NCI-H187 (cell line): ENCODE measurements around the gene ZNHIT6.
"Not testable (repeated sequence)": the region's sequence is repeated elsewhere in the genome, so short reads cannot be mapped to it uniquely, and the experiment has no call there.

Experiments
- DNase-seq, 2 experiments: peaks; one replicate each; lab custom pipeline; 2025; lab: John Stamatoyannopoulos, UW

Gene ZNHIT6

GRCh38 chr1:85707990-85708828 is at the start of gene ZNHIT6:
TSS of gene ZNHIT6 (minus strand) at chr1:85708433. CDS start at chr1:85708284, 149 bp downstream.
- peak; percentile 56 to 84 for DNase-seq

GRCh38 chr1:85756864-85757263 is 48.6 kb upstream of the ZNHIT6 start:
- DNase-seq, result no peak

- DNase-seq, result no peak
Observed at GRCh38 chr1:85748120-85748519, 39.9 kb upstream of the ZNHIT6 start.

- DNase-seq, result no peak
Observed at GRCh38 chr1:85746777-85747176, 38.5 kb upstream of the ZNHIT6 start.

GRCh38 chr1:85743814-85744213 is 35.6 kb upstream of the ZNHIT6 start:
- no peak for DNase-seq

- DNase-seq, result no peak
Observed at GRCh38 chr1:85734931-85735330, 26.7 kb upstream of the ZNHIT6 start.

- DNase-seq, result no peak
Observed at GRCh38 chr1:85718678-85719340, 10.6 kb upstream of the ZNHIT6 start.

GRCh38 chr1:85714418-85715114 is 6.3 kb upstream of the ZNHIT6 start:
- DNase-seq, result not testable (repeated sequence)

- DNase-seq, result no peak
Observed at GRCh38 chr1:85708829-85709227, 595 bp upstream of the ZNHIT6 start.

GRCh38 chr1:85707267-85707989 is 805 bp downstream of the ZNHIT6 start:
- DNase-seq, result no peak

GRCh38 chr1:85705940-85706339 is 2.3 kb downstream of the ZNHIT6 start:
- no peak for DNase-seq

GRCh38 chr1:85700422-85700821 is 7.8 kb downstream of the ZNHIT6 start:
- no peak for DNase-seq

- no peak for DNase-seq
Observed at GRCh38 chr1:85697895-85698294, 10.3 kb downstream of the ZNHIT6 start.

GRCh38 chr1:85692730-85693314 is 15.4 kb downstream of the ZNHIT6 start:
- DNase-seq, result no peak

GRCh38 chr1:85689775-85690404 is 18.3 kb downstream of the ZNHIT6 start:
- DNase-seq, result no peak

GRCh38 chr1:85683292-85684025 is 24.8 kb downstream of the ZNHIT6 start:
- no peak for DNase-seq

GRCh38 chr1:85681087-85681486 is 27.1 kb downstream of the ZNHIT6 start:
- no peak for DNase-seq

GRCh38 chr1:85678193-85678592 is 30.0 kb downstream of the ZNHIT6 start:
- DNase-seq, result no peak

- DNase-seq, result no peak
Observed at GRCh38 chr1:85677656-85678055, 30.6 kb downstream of the ZNHIT6 start.

- DNase-seq, result no peak
Observed at GRCh38 chr1:85672031-85672660, 36.1 kb downstream of the ZNHIT6 start.
